ENCODE data around the gene SYNGR4.

Gene SYNGR4

DNA sequence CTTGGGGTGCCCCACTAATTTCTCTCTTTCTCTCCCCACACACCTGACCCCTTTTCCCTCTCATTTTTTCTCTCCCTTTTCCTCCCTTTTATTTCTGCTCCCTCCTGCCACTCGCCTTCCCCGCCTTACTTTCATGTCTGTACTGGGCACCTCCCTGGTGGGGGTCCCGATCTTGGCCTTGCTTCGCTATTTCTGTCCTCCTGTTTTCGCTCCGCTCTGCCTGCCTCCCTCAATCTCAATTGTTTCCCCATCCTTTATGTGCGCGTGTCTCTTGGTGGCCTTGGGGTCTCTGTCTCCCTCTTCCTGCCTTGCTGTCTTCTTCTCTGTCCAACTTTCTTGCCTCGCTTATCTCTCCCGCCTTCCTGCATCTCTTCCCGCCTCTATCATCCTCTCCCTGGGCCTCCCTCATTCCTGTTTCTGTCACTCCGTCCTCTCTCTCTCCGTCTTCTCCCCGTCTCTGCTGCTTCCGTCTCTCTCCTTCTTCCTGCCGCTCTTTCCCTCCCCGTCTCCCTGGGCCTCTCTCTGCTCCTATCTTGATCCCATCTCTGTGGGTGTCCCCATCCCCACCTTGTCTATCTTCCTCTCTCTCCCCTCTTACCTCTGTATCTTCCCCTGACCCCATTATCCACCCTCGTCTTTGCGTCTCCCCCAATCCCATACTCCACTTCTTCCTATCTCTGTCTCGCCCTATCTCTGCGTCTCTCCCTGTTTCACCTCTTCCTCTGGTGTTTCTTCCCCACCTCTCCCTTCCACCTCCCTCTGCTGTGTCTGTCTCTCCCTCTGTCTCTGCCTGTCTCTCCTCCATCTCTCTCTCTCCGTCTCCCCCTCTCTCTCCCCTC lies 33.3 kb downstream of the SYNGR4 start:
- no peak for DNase-seq

DNA sequence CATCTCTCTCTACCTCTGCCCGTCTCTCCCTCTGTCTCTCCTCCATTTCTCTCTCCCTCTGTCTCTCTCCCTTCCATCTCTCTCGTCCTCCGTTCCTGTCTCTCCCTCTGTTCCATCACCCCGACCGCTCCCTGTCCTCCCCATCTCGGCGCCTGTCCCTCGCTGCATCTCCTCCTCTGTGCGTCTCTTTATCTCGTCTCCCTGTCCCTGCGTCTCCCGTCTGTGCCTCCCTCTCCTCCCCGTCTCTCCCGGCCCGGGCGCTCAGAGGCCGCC lies 33.9 kb downstream of the SYNGR4 start:
- no peak for DNase-seq

DNA sequence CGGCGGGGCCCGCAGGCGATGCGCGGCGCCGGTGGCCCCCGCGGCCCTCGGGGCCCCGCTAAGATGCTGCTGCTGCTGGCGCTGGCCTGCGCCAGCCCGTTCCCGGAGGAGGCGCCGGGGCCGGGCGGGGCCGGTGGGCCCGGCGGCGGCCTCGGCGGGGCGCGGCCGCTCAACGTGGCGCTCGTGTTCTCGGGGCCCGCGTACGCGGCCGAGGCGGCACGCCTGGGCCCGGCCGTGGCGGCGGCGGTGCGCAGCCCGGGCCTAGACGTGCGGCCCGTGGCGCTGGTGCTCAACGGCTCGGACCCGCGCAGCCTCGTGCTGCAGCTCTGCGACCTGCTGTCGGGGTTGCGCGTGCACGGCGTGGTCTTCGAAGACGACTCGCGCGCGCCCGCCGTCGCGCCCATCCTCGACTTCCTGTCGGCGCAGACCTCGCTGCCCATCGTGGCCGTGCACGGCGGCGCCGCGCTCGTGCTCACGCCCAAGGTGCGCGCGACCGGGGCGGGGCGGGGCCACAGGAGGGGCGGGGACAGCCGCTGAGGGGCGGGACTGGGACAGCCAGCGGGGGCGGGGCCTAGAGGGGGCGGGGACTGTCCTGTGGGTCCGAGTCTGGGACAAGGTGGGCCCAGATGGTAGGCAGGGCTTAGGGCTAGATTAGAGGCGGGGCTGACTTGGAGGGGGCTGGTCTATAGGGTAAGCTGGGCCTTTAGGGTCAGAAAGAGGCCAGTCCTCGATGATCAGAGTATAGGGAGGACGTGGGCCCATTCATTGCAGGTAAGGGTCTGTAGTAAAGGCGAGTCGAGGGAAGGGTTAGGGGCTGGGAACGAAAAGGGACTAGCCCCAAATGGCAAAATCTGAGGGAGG lies 34.4 kb downstream of the SYNGR4 start:
- DNase-seq: peak; percentile 26

DNA sequence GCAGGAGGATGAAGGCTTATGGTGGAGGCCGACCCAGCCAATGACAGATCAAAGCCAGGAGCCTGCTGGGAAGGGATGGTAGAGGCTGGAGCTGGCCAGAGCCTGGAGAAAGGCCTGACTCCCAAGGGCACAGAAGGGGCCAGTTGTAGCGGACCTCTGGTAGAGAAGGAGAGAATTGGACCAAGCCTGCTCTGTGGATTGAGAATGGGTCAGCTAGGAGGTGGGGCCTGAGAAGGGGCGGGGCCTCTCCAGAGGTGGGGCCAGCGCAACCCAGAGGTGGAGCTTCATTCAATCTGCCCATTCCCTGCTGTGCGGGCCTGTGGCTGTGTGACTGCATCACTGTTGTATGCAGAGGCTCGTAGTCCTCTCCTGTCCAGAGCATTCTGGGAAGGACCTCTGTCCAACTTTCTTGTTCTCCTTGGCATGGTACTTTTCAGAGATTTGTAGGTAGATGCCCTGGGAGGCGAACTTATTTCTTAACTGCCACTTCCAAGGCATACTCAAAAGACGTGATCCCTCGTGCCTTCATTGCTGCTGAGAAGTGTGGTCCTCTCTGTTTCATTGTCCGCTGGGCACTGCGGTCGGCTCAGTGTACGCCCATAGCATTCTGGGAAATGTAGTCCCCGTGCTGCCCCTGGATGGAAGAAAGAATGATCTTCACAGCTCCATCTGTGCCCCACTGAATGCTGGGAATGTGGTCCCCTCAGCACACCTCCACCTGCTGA lies 36.0 kb downstream of the SYNGR4 start:
- no peak for DNase-seq

DNA sequence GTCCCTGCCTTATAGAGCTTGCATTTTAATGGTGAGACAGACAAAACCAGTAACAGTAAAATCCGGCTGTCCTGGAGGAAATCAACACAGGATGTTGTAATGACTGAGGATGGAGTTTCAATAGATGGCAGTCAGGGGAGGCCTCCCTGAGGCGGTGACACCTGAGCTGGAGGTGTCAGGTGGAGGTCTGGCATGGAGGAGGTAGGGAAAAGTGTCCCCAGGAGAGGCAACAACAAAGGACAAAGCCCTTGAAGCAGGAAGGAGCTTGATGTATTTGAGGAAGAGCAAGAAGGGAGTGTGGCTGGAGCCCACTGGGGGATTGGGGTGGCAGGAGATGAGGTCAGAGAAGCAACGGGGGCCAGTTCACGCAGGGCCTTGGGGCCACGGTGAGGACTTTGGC lies 37.1 kb downstream of the SYNGR4 start:
- DNase-seq: no peak

DNA sequence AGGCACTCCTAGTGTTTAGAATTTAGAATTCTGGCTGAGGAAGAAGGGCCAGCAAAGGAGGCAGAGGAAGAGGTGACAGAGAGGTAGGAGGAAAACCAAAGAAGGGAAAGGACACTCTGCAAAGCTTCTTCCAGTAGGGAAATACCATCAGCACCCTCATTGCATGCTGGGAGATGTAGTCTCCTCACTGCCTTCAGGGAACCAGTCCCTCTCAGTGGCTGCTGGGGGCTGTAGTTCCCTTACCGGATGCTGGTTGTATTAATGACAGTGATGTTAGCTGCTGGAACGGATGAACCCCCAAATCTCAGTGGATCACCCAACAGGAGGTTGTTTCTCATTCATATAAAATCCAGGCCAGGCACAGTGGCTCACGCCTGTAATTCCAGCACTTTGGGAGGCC lies 39.4 kb downstream of the SYNGR4 start:
- no peak for DNase-seq

DNA sequence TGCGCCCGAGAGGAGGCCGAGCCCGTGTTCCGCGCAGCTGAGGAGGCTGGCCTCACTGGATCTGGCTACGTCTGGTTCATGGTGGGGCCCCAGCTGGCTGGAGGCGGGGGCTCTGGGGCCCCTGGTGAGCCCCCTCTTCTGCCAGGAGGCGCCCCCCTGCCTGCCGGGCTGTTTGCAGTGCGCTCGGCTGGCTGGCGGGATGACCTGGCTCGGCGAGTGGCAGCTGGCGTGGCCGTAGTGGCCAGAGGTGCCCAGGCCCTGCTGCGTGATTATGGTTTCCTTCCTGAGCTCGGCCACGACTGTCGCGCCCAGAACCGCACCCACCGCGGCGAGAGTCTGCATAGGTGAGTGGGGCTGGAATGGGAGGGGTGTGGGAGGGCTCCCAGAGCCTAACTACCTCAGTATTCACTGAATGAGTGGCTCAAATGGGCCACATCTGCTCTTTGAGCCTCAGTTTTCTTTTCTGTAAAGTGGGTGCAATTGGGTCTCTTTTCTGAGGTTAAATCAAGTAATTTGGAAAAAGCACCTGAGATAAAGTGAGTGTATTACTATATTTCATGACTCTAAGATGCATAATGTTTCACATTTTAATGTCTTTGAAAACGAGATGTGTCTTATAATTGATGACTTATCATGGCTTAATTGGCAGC lies 41.0 kb downstream of the SYNGR4 start:
- DNase-seq: no peak

DNA sequence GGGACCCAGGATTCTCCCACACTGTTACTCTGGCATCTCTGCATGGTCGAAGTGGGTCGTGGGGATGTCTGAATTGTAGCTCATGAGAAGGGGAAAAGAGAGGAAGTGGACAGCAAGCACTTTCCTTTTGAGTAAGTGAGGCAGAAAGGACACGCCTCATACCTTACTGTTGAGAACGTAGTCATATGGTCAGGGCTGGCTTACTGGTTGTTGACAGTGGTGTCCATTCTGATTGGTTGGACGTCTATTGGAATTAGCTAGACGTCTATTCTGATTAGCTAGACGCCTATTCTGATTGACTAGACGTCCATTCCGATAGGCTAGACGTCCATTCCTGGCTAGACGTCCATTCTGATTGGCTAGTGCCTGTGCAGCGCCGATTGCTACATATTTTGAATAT lies 41.7 kb downstream of the SYNGR4 start:
- no peak for DNase-seq

DNA sequence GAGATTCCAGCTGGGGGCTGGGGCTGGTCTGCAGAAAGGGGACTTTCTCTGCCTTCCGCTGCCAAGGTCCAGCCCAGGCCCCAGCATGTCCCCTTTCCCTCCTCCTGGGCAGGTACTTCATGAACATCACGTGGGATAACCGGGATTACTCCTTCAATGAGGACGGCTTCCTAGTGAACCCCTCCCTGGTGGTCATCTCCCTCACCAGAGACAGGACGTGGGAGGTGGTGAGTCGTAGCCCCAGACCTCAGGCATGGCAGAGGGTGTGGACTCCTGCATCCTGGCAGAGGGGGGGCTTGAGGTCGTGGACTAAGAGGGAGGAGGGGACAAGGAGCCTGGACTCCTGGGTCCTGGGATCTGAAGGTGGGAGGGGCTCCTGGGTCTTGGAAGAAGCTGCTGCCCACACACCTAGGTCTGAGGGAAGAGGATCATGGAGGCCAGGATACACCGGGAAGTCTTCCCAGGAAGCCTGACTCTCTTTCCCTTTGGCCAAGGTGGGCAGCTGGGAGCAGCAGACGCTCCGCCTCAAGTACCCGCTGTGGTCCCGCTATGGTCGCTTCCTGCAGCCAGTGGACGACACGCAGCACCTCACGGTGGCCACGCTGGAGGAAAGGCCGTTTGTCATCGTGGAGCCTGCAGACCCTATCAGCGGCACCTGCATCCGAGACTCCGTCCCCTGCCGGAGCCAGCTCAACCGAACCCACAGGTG lies 49.9 kb downstream of the SYNGR4 start:
- no peak for DNase-seq

DNA sequence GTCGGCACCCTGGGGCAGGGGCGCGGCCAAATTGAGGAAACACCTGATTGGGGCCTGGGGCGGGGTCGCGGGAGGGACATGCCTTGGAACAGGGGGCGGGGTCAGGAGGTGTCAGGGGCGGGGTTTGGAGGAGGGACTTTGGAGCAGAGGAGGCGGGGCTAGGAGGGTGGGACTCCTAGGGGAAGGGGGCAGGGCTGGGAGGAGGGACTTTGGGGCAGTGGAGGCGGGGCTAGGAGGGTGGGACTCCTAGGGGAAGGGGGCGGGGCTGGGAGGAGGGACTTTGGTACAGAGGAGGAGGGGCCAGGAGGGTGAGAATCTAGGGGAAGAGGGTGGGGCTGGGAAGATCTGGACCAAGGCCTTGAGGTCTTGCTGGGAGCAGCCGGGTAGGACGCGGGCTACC lies 51.2 kb downstream of the SYNGR4 start:
- no peak for DNase-seq

DNA sequence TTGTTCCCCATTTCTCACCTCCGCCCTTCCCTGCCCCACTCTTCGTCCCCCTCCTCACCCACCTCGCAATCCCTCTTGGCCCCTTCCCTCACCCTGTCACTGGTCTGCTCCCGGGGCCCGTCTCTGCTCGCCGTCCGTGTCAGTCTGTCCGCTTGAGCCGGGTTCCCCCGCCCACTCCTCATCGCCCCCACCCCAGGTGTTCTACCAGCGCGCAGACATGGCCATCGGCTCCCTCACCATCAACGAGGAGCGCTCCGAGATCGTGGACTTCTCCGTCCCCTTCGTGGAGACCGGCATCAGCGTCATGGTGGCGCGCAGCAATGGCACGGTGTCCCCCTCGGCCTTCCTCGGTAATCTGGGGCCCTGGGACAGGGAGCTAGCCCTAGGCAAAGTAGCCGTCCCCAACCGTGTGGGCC lies 51.6 kb downstream of the SYNGR4 start:
- DNase-seq: no peak

DNA sequence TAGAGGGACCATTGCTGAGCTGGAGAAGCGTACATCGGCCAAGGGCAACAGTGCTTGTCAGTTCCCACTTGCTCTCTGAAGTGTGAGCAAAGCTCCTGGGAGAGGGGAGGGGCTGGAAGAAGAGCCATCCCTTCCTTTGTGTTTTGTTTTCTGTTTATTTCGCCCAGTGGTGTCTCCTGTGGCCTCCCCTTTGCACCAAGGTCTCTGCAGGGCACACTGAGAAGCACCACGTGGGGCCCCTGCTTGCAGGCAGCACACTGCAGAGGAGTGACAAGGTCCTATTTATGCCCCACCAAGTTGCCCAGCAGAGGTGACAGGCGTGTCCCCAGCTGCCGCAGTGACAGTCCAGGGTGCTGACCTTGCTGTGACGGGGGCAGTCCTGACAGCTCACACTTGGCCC lies 53.3 kb downstream of the SYNGR4 start:
- DNase-seq: no peak

DNA sequence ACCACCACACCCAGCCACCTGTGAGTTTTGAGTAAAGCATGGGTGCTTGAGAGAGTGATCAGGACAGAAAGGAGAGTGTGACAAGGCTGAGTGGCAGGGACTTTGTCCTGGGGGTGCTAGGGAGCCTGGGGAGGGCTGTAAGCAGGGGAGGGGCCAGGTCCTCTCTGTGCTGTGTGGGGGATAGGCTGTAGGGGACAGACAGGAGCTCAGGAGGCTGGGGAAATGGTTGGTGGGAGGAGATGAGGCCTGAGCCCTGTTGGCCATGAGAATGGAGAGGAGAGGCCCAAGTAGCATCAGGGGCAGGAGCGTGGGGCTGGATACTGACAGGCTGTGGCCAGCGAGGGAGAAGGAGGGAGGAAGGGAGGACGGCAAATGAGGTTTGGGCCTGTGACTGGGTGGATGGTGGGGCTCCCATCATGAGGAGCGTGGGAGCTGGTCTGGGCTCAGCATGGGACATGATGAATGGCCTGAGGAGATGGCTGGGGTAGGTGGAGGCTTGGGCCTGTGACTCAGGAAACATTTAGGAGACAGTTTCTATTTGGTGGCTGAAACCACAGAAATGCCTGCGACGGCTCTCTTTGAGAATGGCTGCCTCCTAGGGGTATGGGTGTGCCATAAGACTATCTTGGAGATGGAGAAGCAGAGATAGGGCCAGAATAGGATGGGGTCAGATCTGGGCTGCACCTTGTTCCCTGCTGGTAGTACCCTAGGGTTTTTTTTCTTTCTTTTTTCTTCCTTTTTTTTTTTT lies 54.3 kb downstream of the SYNGR4 start:
- no peak for DNase-seq

DNA sequence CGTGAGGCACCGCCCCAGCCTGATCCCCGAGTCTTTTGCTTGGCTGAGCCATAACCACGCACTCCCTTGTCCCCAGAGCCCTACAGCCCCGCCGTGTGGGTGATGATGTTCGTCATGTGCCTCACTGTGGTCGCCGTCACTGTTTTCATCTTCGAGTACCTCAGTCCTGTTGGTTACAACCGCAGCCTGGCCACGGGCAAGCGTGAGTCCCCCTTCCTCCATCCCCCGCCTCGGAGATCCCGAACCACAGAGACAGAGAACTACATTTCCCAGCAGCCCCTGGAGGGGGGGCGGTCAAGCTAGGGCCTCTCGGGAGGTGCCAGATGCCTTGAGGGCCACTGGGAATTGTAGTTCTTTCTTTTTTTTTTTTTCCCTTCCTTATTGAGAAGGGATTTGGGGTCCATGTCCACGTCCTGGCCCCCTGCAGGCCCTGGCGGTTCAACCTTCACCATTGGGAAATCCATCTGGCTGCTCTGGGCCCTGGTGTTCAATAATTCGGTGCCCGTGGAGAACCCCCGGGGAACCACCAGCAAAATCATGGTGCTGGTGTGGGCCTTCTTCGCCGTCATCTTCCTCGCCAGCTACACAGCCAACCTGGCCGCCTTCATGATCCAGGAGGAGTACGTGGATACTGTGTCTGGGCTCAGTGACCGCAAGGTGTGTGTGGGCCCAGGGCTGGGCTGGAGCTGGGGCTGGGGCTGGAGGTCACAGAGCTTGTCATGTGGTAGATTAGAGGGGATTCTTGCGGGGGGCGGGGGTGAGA lies 55.2 kb downstream of the SYNGR4 start:
- no peak for DNase-seq

DNA sequence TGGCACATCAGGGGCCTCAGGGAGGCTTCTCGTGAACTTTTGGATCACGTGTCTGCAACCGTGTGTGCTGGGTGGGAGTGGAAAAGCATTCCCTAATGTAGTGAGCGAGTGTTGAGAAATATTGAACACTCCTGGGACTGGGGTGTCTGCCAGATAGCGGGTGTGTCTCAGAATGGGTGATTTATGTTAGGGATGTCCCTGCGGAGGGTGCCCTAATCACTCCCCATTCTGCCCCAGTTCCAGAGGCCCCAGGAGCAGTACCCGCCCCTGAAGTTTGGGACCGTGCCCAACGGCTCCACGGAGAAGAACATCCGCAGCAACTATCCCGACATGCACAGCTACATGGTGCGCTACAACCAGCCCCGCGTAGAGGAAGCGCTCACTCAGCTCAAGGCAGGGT lies 57.4 kb downstream of the SYNGR4 start:
- no peak for DNase-seq

DNA sequence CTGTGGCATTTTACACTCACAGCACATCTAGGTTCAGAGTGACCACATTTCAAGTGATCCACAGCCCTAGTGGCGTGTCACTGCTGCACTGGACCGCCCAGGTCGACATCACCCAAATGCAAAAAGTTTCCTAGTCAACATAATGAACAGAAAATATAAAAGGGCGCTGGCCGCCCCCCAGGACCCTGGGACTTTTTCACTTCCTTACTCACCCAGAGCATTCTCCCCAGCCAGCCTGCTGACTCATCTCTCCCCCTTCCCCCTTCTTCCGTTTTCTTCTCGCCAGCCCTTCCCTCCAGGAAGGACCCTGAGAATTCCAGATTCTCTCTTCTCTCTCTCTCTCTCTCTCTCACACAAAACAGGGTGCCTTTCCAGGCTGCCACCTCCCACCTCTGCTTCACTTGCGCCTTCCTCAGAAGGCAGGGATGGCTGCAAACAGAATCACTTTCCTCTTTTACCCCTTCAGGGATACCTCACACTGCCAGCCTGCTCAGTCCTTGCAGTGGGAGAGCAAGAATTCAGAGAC lies 60.6 kb downstream of the SYNGR4 start:
- no peak for DNase-seq
